ENCODE results near the gene ROGDI.

- TF ChIP-seq SP1 (IDR thresholded peaks at IDR 0.05) (no peak), FOXK2 (IDR thresholded peaks at IDR 0.05) (no peak), HDGF (IDR thresholded peaks at IDR 0.05; ENCODE audit: borderline replicate concordance) (no peak), NFRKB (IDR thresholded peaks at IDR 0.05) (no peak), CTBP1 (IDR thresholded peaks at IDR 0.05; ENCODE audit: borderline replicate concordance) (no peak), BHLHE40 (IDR thresholded peaks at IDR 0.05; ENCODE audit: borderline replicate concordance) (no peak), FOXM1 (IDR thresholded peaks at IDR 0.05; ENCODE audit: borderline replicate concordance) (no peak), TARDBP (IDR thresholded peaks at IDR 0.05) (no peak), L3MBTL2 (conservative IDR thresholded peaks at IDR 0.05) (no peak), LEF1 (IDR thresholded peaks at IDR 0.05; ENCODE audit: borderline replicate concordance) (no peak), ARNT (IDR thresholded peaks at IDR 0.05) (no peak), PKNOX1 (IDR thresholded peaks at IDR 0.05) (no peak), ZNF384 (IDR thresholded peaks at IDR 0.05) (no peak), SUZ12 (IDR thresholded peaks at IDR 0.05) (no peak)
Observed at GRCh38 chr16:4787068-4787467, 15.4 kb downstream of the ROGDI start.
